ENCODE results near the gene SLC17A9.
A peak's percentile ranks its signal among the peaks of the same experiment; 100 is the strongest.

SLC17A9 gene, protein sequence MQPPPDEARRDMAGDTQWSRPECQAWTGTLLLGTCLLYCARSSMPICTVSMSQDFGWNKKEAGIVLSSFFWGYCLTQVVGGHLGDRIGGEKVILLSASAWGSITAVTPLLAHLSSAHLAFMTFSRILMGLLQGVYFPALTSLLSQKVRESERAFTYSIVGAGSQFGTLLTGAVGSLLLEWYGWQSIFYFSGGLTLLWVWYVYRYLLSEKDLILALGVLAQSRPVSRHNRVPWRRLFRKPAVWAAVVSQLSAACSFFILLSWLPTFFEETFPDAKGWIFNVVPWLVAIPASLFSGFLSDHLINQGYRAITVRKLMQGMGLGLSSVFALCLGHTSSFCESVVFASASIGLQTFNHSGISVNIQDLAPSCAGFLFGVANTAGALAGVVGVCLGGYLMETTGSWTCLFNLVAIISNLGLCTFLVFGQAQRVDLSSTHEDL

GRCh38 chr20:62952373-62952967 is at the start of gene SLC17A9:
Gene SLC17A9 (plus strand): TSS chr20:62952709. CDS start chr20:62952831, 122 bp downstream.
- DNase-seq (ENCODE audit: low spot score): no peak

GRCh38 chr20:62902926-62903615 is 49.4 kb upstream of the SLC17A9 start:
- DNase-seq (ENCODE audit: low spot score): no peak

GRCh38 chr20:62905536-62906117 is 46.9 kb upstream of the SLC17A9 start:
- DNase-seq (ENCODE audit: low spot score): no peak

GRCh38 chr20:62906209-62906608 is 46.3 kb upstream of the SLC17A9 start:
- no peak for DNase-seq (ENCODE audit: low spot score)

DNA sequence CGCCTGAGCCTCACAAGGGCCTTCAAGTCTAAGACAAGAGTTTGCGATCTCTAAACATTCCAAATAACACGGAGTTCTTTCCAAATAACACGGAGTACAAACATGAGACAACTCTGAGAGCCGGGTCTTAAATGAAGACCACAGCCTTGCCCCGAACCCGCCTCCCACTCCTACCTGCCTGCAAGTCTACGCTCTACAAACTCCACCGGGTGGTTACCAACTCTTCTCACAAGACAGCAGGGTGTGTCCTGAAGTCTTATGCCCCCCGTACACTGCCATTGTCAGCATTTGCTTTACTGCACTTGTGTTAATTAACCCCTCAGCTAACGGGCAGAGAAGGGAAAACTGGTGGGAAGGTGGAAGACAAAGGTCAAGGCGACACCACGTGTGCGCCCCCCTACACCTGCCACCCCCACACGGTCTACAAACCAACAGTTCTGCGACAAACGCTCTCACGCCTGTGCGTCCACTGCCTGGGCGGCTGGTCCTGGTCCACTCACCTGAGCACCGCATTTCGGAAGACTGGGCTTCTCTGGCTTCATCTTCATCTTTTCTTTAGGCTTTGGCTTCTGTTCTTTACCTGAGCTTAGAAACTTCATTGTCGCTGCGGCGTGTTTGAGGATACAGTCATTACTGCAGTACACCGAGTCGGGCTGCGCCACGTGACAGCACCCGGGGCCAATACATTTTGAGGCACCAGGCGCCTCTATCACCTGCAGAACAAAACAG is 45.7 kb upstream of the SLC17A9 start:
- DNase-seq (ENCODE audit: low spot score): no peak

GRCh38 chr20:62907384-62908317 is 44.9 kb upstream of the SLC17A9 start:
- DNase-seq (ENCODE audit: low spot score): no peak

DNA sequence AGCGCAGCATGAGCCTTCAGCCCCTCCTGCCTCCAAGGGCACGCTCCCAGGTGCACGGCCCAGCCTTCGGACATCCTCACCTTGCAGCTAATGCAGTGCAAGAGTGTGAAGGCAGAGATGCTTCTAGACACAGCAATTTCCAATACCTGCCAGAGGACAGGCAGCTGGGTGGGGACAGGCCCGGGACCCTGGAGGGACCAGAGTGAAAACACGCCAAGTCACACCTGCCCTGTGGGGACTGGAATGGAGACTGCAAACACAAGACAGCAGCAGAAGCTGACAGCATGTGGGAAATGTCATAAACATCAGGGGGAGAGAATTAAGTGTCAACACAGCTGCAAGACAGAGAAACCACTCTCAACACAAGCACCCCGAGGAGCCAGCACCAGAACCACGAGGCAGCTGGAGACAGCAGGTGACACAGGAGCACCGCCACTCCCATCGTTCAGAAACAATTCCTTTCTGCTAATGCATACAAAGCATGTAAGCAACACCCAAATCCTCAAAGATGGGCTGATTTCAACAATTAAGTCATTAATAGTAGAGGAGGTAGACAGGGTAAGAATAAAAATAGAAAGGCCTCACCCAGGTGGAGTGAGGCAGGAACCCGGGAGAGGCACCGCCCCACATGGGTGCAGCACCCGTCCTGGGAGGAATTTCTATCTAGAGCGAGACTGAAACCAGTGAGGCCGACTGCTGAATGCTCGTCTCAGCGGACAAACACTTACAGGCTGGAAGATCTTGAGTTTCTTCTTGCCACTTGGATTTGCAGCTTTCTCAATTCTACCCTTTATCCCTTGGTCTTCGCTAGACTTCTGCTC is 43.3 kb upstream of the SLC17A9 start:
- DNase-seq (ENCODE audit: low spot score): no peak

GRCh38 chr20:62910217-62910766 is 42.2 kb upstream of the SLC17A9 start:
- DNase-seq (ENCODE audit: low spot score): no peak

DNA sequence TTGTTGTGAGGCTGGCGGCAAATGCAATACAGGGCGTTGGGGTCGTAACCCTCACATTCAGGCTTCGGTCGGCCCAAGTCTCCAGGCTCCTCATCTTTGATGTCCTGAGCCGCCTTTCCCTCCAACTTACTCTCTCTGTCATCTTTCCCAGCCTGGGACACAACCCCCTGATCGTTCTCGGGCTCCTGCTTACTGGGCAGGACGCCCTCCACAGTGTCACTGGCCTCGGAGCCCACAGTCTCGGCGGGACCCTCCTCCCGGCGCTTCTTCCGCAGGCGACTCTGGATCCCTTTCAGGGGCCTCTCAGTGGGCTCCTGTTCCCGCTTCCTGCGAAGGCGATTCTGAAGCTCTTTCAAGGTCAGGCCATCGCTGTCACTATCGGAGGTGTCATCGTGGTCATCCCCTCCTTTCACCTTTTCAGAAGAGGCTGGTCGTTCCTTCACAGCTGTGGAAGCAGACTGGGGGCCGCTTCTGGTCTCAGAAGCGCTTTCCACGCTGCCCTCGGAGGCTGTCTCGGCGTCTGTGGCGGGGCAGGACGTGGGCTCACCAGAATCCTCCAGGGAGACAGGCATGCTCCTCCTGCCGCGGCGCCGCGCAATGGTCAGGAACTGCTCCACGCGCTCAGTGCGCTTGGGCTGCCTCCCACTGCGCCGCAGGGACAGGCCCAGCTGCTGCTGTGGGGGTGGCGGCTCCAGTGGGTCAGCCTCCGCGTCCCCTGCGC is 41.6 kb upstream of the SLC17A9 start:
- DNase-seq (ENCODE audit: low spot score): no peak

DNA sequence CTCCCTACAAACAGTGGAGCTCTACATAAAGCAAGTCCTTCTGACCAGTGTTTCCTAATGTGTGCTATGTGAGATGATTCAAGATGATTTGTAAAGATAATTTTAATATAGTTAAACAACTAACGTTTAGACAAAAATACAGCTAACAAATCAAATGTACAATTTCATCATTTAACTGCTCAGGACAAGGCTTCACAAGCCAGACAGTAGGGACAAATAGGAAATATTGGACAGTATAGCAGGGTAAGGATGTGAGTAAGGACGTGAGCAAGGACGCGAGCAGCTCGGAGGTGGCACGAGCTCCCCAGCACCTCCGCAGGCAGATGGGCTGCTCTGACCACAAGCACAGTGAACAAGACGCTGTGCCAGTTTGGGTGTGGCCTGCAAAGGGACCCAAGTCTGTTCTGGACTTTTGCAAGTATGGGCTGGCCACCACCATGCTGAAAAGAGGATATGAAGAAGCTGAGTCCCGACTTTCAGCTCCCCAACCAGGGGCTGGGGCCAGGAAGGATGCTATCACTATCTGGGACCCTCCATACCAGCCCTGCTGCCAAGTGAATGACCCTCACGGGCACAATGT is 40.7 kb upstream of the SLC17A9 start:
- no peak for DNase-seq (ENCODE audit: low spot score)

- DNase-seq (ENCODE audit: low spot score): no peak
Measured at GRCh38 chr20:62913043-62913630, 39.4 kb upstream of the SLC17A9 start.

GRCh38 chr20:62914436-62914835 is 38.1 kb upstream of the SLC17A9 start:
- no peak for DNase-seq (ENCODE audit: low spot score)

DNA sequence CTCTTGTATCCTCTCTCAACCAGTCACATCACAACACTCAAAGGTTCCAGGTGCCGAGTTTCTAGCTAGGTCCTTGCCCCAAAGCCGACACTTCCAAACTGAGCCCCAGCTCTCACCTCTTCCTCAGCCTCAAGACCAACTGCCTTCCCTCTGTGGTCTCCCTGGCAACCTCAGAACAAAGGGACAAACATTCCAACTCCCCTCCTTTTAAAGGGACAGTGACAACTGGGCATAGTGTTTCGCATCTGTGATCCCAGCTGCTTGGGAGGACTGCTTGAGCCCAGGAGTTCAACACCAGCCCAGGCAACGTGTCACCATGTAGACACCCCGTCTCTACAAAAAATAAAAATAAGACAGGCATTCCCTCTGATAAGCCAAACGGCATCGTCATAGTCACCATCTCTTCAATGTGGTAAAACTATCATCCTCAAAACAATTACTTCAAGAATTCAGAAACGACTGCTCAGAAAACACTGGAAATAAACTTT is 37.5 kb upstream of the SLC17A9 start:
- peak; percentile 82 for DNase-seq (ENCODE audit: low spot score)

GRCh38 chr20:62916703-62917476 is 35.6 kb upstream of the SLC17A9 start:
- no peak for DNase-seq (ENCODE audit: low spot score)

DNA sequence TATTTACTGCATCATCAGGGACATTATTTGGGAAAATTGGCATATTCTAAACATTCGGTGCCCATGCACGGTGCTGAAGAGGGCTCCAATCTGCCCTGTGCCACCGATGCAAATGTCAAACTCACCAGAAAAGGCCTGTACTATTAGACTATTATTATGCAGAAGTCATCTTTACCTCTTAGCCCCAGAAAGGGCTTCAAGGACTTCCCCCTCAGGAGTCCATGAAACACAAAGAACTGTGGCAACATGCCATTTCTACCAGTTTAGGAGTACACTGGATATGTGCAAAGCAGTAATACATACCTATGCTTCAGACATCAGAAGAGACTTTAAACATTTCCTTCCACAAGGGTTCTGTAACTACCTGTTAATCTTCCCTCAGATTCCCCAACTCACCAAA is 34.8 kb upstream of the SLC17A9 start:
- no peak for DNase-seq (ENCODE audit: low spot score)

- DNase-seq (ENCODE audit: low spot score): no peak
Measured at GRCh38 chr20:62918147-62918546, 34.4 kb upstream of the SLC17A9 start.

- DNase-seq (ENCODE audit: low spot score): no peak
Measured at GRCh38 chr20:62918831-62919230, 33.7 kb upstream of the SLC17A9 start.
